Activated T-helper 2 cell treated with anti-CD3 and anti-CD28 coated beads, Interferon-gamma antibody, Interleukin-2, Interleukin-4, amounts not matched to agents 10 μg/mL and 5 μg/mL and 100 μg/mL, durations not matched to agents 14 hours and 24 hours and 36 hours (primary cell): ENCODE results near the gene TIGD1. TPM values are rescaled to one million over a fixed set of nuclear protein-coding genes. Genes with fewer than 3 reads are reported as not detected.

Experiments
- DNase-seq: peaks from one replicate; pipeline ENCODE4 v3.0.0; 2021; ENCODE audit warnings: low spot score
- H3K27ac Mint-ChIP-seq: one replicate; pipeline ENCODE4 v1.8.0; 2021; ENCODE audit warnings: mixed read lengths
- H3K27me3 Mint-ChIP-seq: one replicate; pipeline ENCODE4 v1.8.0; 2021; ENCODE audit warnings: low read depth, mixed read lengths
- H3K36me3 Mint-ChIP-seq: one replicate; pipeline ENCODE4 v1.8.0; 2021; ENCODE audit warnings: low read depth, mixed read lengths
- H3K4me1 Mint-ChIP-seq: one replicate; pipeline ENCODE4 v1.8.0; 2021; ENCODE audit warnings: low read depth, mixed read lengths
- H3K4me3 Mint-ChIP-seq: one replicate; pipeline ENCODE4 v1.8.0; 2021; ENCODE audit warnings: low read depth, mild to moderate bottlenecking, moderate library complexity, mixed read lengths
- H3K9me3 Mint-ChIP-seq: one replicate; pipeline ENCODE4 v1.8.0; 2021; ENCODE audit warnings: mixed read lengths
- intact Hi-C: fragments of 100-400 bp; cut with micrococcal nuclease; formaldehyde crosslinking; loops from one replicate; pipeline ENCODE4 v1.15.1; 2023
- total RNA-seq: library from RNA; stranded (reverse); gene quantifications from 2 replicates; pipeline ENCODE4 v1.2.3, GENCODE V29; 2022

The TIGD1 gene
- total RNA-seq, 1 donor from 2014 or later = 9.1 TPM

GRCh38 chr2:232506709-232507108 lies 43.6 kb downstream of the TIGD1 start:
- Mint-ChIP-seq H3K9me3 (no peaks in the 10 kb centered on the region), H3K27ac (no peak overlapping the region), H3K27me3 (peaks cover 33% of the 10 kb centered on the region), H3K4me1 (peaks cover 13% of the 10 kb centered on the region), H3K4me3 (no peak overlapping the region), H3K36me3 (no peaks in the 10 kb centered on the region)
- no peak for DNase-seq
- intact Hi-C loops = no loop called here

GRCh38 chr2:232505856-232506255 lies 44.5 kb downstream of the TIGD1 start:
- Mint-ChIP-seq H3K4me3 (no peak overlapping the region), H3K27me3 (peaks cover 33% of the 10 kb centered on the region), H3K36me3 (no peaks in the 10 kb centered on the region), H3K4me1 (peaks cover 13% of the 10 kb centered on the region), H3K27ac (no peak overlapping the region), H3K9me3 (no peaks in the 10 kb centered on the region)
- intact Hi-C loops = no loop called here
- no peak for DNase-seq

- H3K27ac Mint-ChIP-seq = no peak overlapping the region
- no peak overlapping the region for H3K4me3 Mint-ChIP-seq
- peaks cover 13% of the 10 kb centered on the region for H3K4me1 Mint-ChIP-seq
- H3K36me3 Mint-ChIP-seq = no peaks in the 10 kb centered on the region
- no peaks in the 10 kb centered on the region for H3K9me3 Mint-ChIP-seq
- intact Hi-C loops = no loop called here
- DNase-seq = no peak
- peaks cover 32% of the 10 kb centered on the region for H3K27me3 Mint-ChIP-seq
These were observed 45.9 kb downstream of the TIGD1 start for GRCh38 chr2:232504438-232504837.

GRCh38 chr2:232503809-232504323 lies 46.5 kb downstream of the TIGD1 start:
- H3K4me3 Mint-ChIP-seq = peak overlapping the region; percentile 41
- no peaks in the 10 kb centered on the region for H3K9me3 Mint-ChIP-seq
- intact Hi-C loops = no loop called here
- no peaks in the 10 kb centered on the region for H3K36me3 Mint-ChIP-seq
- H3K4me1 Mint-ChIP-seq = peaks cover 13% of the 10 kb centered on the region
- peaks cover 30% of the 10 kb centered on the region for H3K27me3 Mint-ChIP-seq
- no peak for DNase-seq
- H3K27ac Mint-ChIP-seq = no peak overlapping the region

GRCh38 chr2:232502911-232503808 lies 47.2 kb downstream of the TIGD1 start:
- Mint-ChIP-seq H3K4me1 (peaks cover 13% of the 10 kb centered on the region), H3K27ac (no peak overlapping the region), H3K27me3 (peaks cover 30% of the 10 kb centered on the region), H3K36me3 (no peaks in the 10 kb centered on the region), H3K4me3 (peak overlapping the region; percentile 41), H3K9me3 (no peaks in the 10 kb centered on the region)
- no peak for DNase-seq
- intact Hi-C loops = no loop called here

- Mint-ChIP-seq H3K36me3 (no peaks in the 10 kb centered on the region), H3K4me3 (peak overlapping the region; percentile 57), H3K27ac (peak overlapping the region; percentile 72), H3K4me1 (peaks cover 13% of the 10 kb centered on the region), H3K9me3 (no peaks in the 10 kb centered on the region), H3K27me3 (peaks cover 30% of the 10 kb centered on the region)
- DNase-seq = no peak
- intact Hi-C loops = no loop called here
These were observed 47.8 kb downstream of the TIGD1 start for GRCh38 chr2:232502511-232502910.

- no peak overlapping the region for H3K27ac Mint-ChIP-seq
- intact Hi-C loops = no loop called here
- H3K27me3 Mint-ChIP-seq = peaks cover 30% of the 10 kb centered on the region
- H3K4me3 Mint-ChIP-seq = no peak overlapping the region
- peaks cover 13% of the 10 kb centered on the region for H3K4me1 Mint-ChIP-seq
- no peaks in the 10 kb centered on the region for H3K36me3 Mint-ChIP-seq
- no peaks in the 10 kb centered on the region for H3K9me3 Mint-ChIP-seq
- no peak for DNase-seq
These were observed 48.5 kb downstream of the TIGD1 start for GRCh38 chr2:232501794-232502390.

GRCh38 chr2:232501331-232501771 lies 49.0 kb downstream of the TIGD1 start:
- DNase-seq = no peak
- peaks cover 30% of the 10 kb centered on the region for H3K27me3 Mint-ChIP-seq
- H3K27ac Mint-ChIP-seq = no peak overlapping the region
- intact Hi-C loops = no loop called here
- no peaks in the 10 kb centered on the region for H3K36me3 Mint-ChIP-seq
- H3K4me3 Mint-ChIP-seq = no peak overlapping the region
- H3K9me3 Mint-ChIP-seq = no peaks in the 10 kb centered on the region
- peaks cover 13% of the 10 kb centered on the region for H3K4me1 Mint-ChIP-seq

GRCh38 chr2:232498452-232498851 lies 51.9 kb downstream of the TIGD1 start:
- peaks cover 4% of the 10 kb centered on the region for H3K4me1 Mint-ChIP-seq
- DNase-seq = no peak
- no peaks in the 10 kb centered on the region for H3K36me3 Mint-ChIP-seq
- intact Hi-C loops = no loop called here
- no peaks in the 10 kb centered on the region for H3K9me3 Mint-ChIP-seq
- peaks cover 8% of the 10 kb centered on the region for H3K27me3 Mint-ChIP-seq
- H3K4me3 Mint-ChIP-seq = no peak overlapping the region
- H3K27ac Mint-ChIP-seq = no peak overlapping the region

Other genes with a start within 250 kb of the TIGD1 start
- gene ALPP, start 171.8 kb downstream of the TIGD1 start, total RNA-seq = not detected in 2 replicates
- gene ALPG, start 143.7 kb downstream of the TIGD1 start, total RNA-seq = not detected in 2 replicates
- not detected in 2 replicates for gene ALPI, start 94.4 kb downstream of the TIGD1 start, total RNA-seq
- gene ECEL1, start 62.7 kb downstream of the TIGD1 start, total RNA-seq = 0.50 and 0.78 TPM in 2 replicates
- not detected in 2 replicates for gene PRSS56, start 30.2 kb downstream of the TIGD1 start, total RNA-seq
- not detected in 2 replicates for gene CHRND, start 24.4 kb downstream of the TIGD1 start, total RNA-seq
- gene CHRNG, start 10.9 kb downstream of the TIGD1 start, total RNA-seq = not detected in 2 replicates
- gene EIF4E2, start 132 bp upstream of the TIGD1 start, total RNA-seq = 85.0 and 88.4 TPM in 2 replicates
- 0.16 and 0.48 TPM in 2 replicates for gene EFHD1, start 83.0 kb upstream of the TIGD1 start, total RNA-seq
- 63.7 and 64.7 TPM in 2 replicates for gene GIGYF2, start 146.8 kb upstream of the TIGD1 start, total RNA-seq
- gene KCNJ13, start 226.0 kb upstream of the TIGD1 start, total RNA-seq = not detected in 2 replicates